ENCODE measurements around the gene PFN1. TPM values are rescaled to one million over a fixed set of nuclear protein-coding genes. Genes with fewer than 3 reads are reported as not detected.

Gene PFN1
- total RNA-seq, 1 experiment from 2014 or later = 1,026 TPM

- TF ChIP-seq, protein P1, sequence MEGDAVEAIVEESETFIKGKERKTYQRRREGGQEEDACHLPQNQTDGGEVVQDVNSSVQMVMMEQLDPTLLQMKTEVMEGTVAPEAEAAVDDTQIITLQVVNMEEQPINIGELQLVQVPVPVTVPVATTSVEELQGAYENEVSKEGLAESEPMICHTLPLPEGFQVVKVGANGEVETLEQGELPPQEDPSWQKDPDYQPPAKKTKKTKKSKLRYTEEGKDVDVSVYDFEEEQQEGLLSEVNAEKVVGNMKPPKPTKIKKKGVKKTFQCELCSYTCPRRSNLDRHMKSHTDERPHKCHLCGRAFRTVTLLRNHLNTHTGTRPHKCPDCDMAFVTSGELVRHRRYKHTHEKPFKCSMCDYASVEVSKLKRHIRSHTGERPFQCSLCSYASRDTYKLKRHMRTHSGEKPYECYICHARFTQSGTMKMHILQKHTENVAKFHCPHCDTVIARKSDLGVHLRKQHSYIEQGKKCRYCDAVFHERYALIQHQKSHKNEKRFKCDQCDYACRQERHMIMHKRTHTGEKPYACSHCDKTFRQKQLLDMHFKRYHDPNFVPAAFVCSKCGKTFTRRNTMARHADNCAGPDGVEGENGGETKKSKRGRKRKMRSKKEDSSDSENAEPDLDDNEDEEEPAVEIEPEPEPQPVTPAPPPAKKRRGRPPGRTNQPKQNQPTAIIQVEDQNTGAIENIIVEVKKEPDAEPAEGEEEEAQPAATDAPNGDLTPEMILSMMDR (conservative IDR thresholded peaks at IDR 0.05; ENCODE audit: low read depth, low read length) = no peak
- no peak for TF ChIP-seq EZH2 (IDR thresholded peaks at IDR 0.05; ENCODE audit: borderline replicate concordance, low read depth, low read length, poor library complexity, severe bottlenecking)
- no peaks in the 10 kb centered on the region for H3K27me3 ChIP-seq (replicated peaks; ENCODE audit: insufficient read depth, low read depth, low read length, poor library complexity)
- ChIA-PET POLR2A (ENCODE audit: low non-redundant PET) (interaction anchor here (0.6 kb wide), 1 partner anchor 29 kb away, joined by 3 read pairs; no protein-coding TSS in a partner anchor), CTCF (interaction anchor here (0.7 kb wide), 1 partner anchor 36 kb away, joined by 4 read pairs; the partner anchor contains the start of gene CHRNE)
- H3K36me3 ChIP-seq (ENCODE audit: insufficient read depth, low read length, poor library complexity, severe bottlenecking) = peaks cover 29% of the 10 kb centered on the region
- BruUV-seq (replicated peaks) = TSS peak; percentile 13
- peak overlapping the region; percentile 94 for H3K27ac ChIP-seq (ENCODE audit: low read depth, low read length, poor library complexity, severe bottlenecking)
- H3K4me1 ChIP-seq (ENCODE audit: insufficient read depth, low read length, poor library complexity, severe bottlenecking) = peaks cover 15% of the 10 kb centered on the region
- no peak for DNase-seq (ENCODE audit: low spot score)
- H3K9me3 ChIP-seq (ENCODE audit: low read depth, low read length, poor library complexity, severe bottlenecking) = no peaks in the 10 kb centered on the region
- intact Hi-C loops (cut with micrococcal nuclease; ENCODE audit: unreplicated experiment) = no loop called here
- peak overlapping the region; percentile 75 for H3K4me3 ChIP-seq (ENCODE audit: low read depth, low read length, poor library complexity, severe bottlenecking)
Measured at GRCh38 chr17:4938688-4939545, 9.4 kb downstream of the PFN1 start.

- H3K4me3 ChIP-seq (ENCODE audit: low read depth, low read length, poor library complexity, severe bottlenecking) = no peak overlapping the region
- BruUV-seq (replicated peaks) = no TSS peak
- peaks cover 15% of the 10 kb centered on the region for H3K4me1 ChIP-seq (ENCODE audit: insufficient read depth, low read length, poor library complexity, severe bottlenecking)
- no peaks in the 10 kb centered on the region for H3K27me3 ChIP-seq (replicated peaks; ENCODE audit: insufficient read depth, low read depth, low read length, poor library complexity)
- POLR2A ChIA-PET (ENCODE audit: low non-redundant PET) = no interaction called here
- H3K9me3 ChIP-seq (ENCODE audit: low read depth, low read length, poor library complexity, severe bottlenecking) = no peaks in the 10 kb centered on the region
- no peak for DNase-seq (ENCODE audit: low spot score)
- CTCF ChIA-PET = no interaction called here
- TF ChIP-seq EZH2 (IDR thresholded peaks at IDR 0.05; ENCODE audit: borderline replicate concordance, low read depth, low read length, poor library complexity, severe bottlenecking) = no peak
- TF ChIP-seq, protein P1 (conservative IDR thresholded peaks at IDR 0.05; ENCODE audit: low read depth, low read length) = no peak
- intact Hi-C loops (cut with micrococcal nuclease; ENCODE audit: unreplicated experiment) = no loop called here
- H3K27ac ChIP-seq (ENCODE audit: low read depth, low read length, poor library complexity, severe bottlenecking) = peak overlapping the region; percentile 94
- H3K36me3 ChIP-seq (ENCODE audit: insufficient read depth, low read length, poor library complexity, severe bottlenecking) = peaks cover 21% of the 10 kb centered on the region
Measured at GRCh38 chr17:4938069-4938491, 10.2 kb downstream of the PFN1 start.

DNA sequence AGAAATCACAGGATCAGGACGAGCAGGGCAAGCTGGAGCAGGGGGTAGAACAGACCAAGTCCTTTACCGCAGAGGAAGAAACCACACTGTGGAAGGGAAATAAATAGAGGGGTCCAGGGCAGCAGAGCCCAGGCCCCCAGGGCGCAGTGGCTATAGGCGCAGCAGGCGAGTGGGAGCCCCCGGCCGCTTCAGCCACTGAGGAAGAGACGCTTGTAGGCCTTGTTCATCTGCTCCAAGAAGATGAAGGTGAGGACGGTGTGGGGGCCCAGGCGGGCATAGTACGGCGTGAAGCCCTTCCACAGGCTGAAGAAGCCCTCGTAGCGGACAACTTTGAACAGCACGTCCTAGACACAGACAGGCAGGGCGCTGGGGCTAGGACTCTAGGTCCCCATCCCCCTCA, 10.8 kb downstream of the PFN1 start:
- Histone ChIP-seq H3K27ac (ENCODE audit: low read depth, low read length, poor library complexity, severe bottlenecking) (no peak overlapping the region), H3K36me3 (ENCODE audit: insufficient read depth, low read length, poor library complexity, severe bottlenecking) (peaks cover 19% of the 10 kb centered on the region), H3K27me3 (replicated peaks; ENCODE audit: insufficient read depth, low read depth, low read length, poor library complexity) (no peaks in the 10 kb centered on the region), H3K4me3 (ENCODE audit: low read depth, low read length, poor library complexity, severe bottlenecking) (no peak overlapping the region), H3K9me3 (ENCODE audit: low read depth, low read length, poor library complexity, severe bottlenecking) (no peaks in the 10 kb centered on the region), H3K4me1 (ENCODE audit: insufficient read depth, low read length, poor library complexity, severe bottlenecking) (peaks cover 15% of the 10 kb centered on the region)
- no TSS peak for BruUV-seq (replicated peaks)
- no peak for TF ChIP-seq EZH2 (IDR thresholded peaks at IDR 0.05; ENCODE audit: borderline replicate concordance, low read depth, low read length, poor library complexity, severe bottlenecking)
- TF ChIP-seq, protein P1 (conservative IDR thresholded peaks at IDR 0.05; ENCODE audit: low read depth, low read length) = no peak
- CTCF ChIA-PET = no interaction called here
- POLR2A ChIA-PET (ENCODE audit: low non-redundant PET) = no interaction called here
- no peak for DNase-seq (ENCODE audit: low spot score)
- intact Hi-C loops (cut with micrococcal nuclease; ENCODE audit: unreplicated experiment) = no loop called here

Measured in A673 (cell line).